Tibial nerve (tissue), 4 donors: ENCODE data around the gene FMN1.
A peak's percentile ranks its signal among the peaks of the same experiment; 100 is the strongest.

Experiments
- EP300 ChIP-seq, 2 donors: sonication (generic); formaldehyde crosslinking; IDR thresholded peaks; one replicate each; pipeline ENCODE4 v1.6.1; 2017; ENCODE audit warnings: antibody characterized with exemption in 2 of 2, mild to moderate bottlenecking in 1 of 2
- POLR2A ChIP-seq, 2 donors: fragments of 450-650 bp; IDR thresholded peaks; one replicate each; pipeline ENCODE4 v1.6.1; 2017; ENCODE audit warnings: antibody characterized with exemption in 2 of 2, mild to moderate bottlenecking in 2 of 2, moderate library complexity in 2 of 2
- TF ChIP-seq, protein P1 (sequence below), 5 experiments: fragments of 200-600 bp in 3 of 5; fragments of 450-650 bp in 2 of 5; sonication (generic) in 3 of 5; IDR thresholded peaks; one replicate each; pipeline ENCODE4 v1.5.1; 2016 to 2019; ENCODE audit warnings: antibody characterized with exemption in 5 of 5, mild to moderate bottlenecking in 3 of 5, moderate library complexity in 2 of 5

- TF ChIP-seq, protein P1, sequence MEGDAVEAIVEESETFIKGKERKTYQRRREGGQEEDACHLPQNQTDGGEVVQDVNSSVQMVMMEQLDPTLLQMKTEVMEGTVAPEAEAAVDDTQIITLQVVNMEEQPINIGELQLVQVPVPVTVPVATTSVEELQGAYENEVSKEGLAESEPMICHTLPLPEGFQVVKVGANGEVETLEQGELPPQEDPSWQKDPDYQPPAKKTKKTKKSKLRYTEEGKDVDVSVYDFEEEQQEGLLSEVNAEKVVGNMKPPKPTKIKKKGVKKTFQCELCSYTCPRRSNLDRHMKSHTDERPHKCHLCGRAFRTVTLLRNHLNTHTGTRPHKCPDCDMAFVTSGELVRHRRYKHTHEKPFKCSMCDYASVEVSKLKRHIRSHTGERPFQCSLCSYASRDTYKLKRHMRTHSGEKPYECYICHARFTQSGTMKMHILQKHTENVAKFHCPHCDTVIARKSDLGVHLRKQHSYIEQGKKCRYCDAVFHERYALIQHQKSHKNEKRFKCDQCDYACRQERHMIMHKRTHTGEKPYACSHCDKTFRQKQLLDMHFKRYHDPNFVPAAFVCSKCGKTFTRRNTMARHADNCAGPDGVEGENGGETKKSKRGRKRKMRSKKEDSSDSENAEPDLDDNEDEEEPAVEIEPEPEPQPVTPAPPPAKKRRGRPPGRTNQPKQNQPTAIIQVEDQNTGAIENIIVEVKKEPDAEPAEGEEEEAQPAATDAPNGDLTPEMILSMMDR (IDR thresholded peaks at IDR 0.05): no peak
- TF ChIP-seq EP300 (IDR thresholded peaks at IDR 0.05) (peak in 1 of 2 donors; percentile 31), POLR2A (IDR thresholded peaks at IDR 0.05) (no peak)
Measured at GRCh38 chr15:32855942-32856341, 338.6 kb downstream of the FMN1 start.
